Thyroid gland (tissue), 4 donors: ENCODE data around the gene EHD4.

Experiments
- CTCF ChIP-seq, 6 experiments: fragments of 200-600 bp in 3 of 6; fragments of 450-650 bp in 3 of 6; sonication (generic) in 3 of 6; IDR thresholded peaks; one replicate each; pipeline ENCODE4 v1.5.1; 2016 to 2019; ENCODE audit warnings: antibody characterized with exemption in 6 of 6, mild to moderate bottlenecking in 2 of 6, inconsistent platforms in 1 of 6, moderate library complexity in 1 of 6
- POLR2A ChIP-seq, 2 donors: fragments of 450-650 bp; IDR thresholded peaks; one replicate each; pipeline ENCODE4 v1.6.1; 2017; ENCODE audit warnings: antibody characterized with exemption in 2 of 2, mild to moderate bottlenecking in 2 of 2, moderate library complexity in 1 of 2

- no peak for TF ChIP-seq CTCF (IDR thresholded peaks at IDR 0.05)
- TF ChIP-seq POLR2A (IDR thresholded peaks at IDR 0.05), result no peak
Observed at GRCh38 chr15:41930867-41931222, 41.5 kb downstream of the EHD4 start.
